Erythroblast (primary cell): ENCODE data around the gene FBN3.

Experiments
- GATA1 ChIP-seq: IDR thresholded peaks from 2 replicates; pipeline ENCODE4 v1.6.1; 2011; ENCODE audit warnings: low read depth, mild to moderate bottlenecking, control low read depth, low read length, moderate library complexity
- POLR2A ChIP-seq: IDR thresholded peaks from 2 replicates; pipeline ENCODE4 v1.6.1; 2011; ENCODE audit warnings: mild to moderate bottlenecking, low read length

- TF ChIP-seq POLR2A (no peak), GATA1 (no peak)
Measured at GRCh38 chr19:8041531-8041931, 107.9 kb downstream of the FBN3 start.
